A172 (cell line): ENCODE results near the gene CBY2. TPM values are rescaled to one million over a fixed set of nuclear protein-coding genes. Genes with fewer than 3 reads are reported as not detected.
"Not testable (repeated sequence)": the region's sequence is repeated elsewhere in the genome, so short reads cannot be mapped to it uniquely, and the experiment has no call there.

Experiments
- DNase-seq: peaks from one replicate; pipeline ENCODE4 v3.0.0-alpha.2; 2015; ENCODE audit warnings: low spot score
- total RNA-seq: library from RNA; depleted of rRNA; stranded (reverse); fragments of >200 nt; shearing (Covaris generic); gene quantifications from 2 replicates; pipeline ENCODE4 v1.2.3, GENCODE V29; 2014; rRNA removed

Gene CBY2, protein sequence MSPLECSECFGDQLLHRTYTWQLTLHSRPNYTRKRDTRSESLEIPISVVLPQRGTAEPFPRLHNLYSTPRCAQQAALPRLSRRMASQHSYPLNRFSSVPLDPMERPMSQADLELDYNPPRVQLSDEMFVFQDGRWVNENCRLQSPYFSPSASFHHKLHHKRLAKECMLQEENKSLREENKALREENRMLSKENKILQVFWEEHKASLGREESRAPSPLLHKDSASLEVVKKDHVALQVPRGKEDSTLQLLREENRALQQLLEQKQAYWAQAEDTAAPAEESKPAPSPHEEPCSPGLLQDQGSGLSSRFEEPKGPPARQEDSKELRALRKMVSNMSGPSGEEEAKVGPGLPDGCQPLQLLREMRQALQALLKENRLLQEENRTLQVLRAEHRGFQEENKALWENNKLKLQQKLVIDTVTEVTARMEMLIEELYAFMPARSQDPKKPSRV
- total RNA-seq, result not detected in 2 replicates

DNA sequence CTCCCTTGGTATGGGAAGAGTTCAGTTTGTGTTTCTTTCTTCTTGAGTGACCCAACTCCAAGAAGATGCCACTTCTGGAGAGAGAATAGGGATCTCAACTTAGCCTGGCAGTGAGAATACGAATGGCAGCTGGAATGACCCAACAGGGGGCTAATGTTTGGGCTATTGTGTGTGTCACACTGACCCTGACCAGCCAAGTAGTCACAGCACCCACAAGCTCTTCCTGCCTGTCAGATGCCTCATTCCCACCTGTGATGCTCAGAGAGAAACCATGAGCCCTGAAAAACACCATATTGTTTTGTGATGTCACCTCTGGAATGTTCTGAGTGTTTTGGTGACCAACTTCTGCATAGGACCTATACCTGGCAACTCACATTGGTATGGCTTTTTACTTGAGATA lies at the start of gene CBY2:
Gene CBY2, plus strand, starts transcription at position 233 of the 400 bp plus-strand sequence. Its CDS starts 71 bp downstream, at position 304.
- no peak for DNase-seq

DNA sequence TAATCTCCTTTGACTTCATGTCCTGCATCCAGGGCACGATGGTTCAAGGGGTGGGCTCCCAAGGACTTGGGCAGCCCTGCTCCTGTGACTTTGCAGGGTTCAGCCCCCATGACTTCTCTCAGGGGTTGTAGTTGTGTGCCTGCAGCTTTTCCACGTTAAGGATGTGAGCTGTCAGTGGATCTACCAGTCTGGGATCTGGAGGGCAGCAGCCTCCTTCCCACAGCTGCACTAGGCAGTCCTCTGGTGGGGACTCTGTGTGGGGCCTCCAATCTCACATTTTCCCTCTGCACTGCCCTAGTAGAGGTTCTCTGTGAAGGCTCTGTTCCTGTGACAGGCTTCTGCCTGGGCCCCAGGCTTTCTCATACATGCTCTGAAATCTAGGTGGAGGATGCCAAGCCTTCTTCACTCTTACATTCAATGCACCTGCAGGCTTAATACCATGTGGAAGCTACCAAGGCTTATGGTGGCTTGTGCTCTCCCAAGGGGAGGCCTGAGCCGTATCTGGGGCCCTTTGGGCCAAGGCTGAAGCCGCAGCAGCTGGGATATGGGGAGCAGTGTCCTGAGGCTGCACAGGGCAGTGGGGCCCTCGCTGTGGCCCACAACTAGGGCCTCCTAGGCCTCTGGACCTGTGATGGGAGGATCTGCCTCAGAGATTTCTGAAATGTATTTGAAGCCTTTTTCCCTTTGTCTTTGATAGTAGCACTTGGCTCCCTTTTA lies 47.3 kb upstream of the CBY2 start:
- no peak for DNase-seq

DNA sequence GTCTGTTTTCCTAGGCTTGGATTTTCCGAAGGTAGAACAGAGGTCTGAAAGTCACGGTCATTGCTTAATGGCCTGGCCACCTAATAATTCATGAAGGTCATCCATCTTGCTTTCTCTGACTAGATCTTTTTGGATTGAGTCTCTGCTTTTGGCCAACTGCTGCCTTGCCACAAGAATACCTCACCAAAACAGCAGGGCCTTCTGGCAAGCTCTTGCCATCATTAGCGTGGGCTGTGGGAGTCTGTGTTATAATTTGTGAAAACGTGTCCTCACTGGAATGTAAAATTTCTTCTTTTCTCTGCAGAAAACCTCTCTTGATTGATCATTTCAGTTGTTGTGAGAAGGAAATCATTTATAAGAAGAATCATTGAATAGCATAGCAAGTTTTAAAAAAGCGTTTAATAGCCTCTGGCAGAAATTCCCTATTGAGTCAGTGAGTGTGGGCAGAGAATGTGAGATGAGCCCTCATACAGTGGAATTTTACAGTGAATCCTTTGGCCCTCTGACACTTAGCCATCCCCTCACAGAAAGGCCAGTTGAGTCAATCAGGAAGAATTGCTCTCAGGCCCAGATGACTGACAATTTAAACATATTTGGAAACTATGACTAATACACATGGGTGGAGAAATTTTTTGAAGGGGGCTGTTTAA lies 43.4 kb upstream of the CBY2 start:
- DNase-seq, result peak; percentile 3

DNA sequence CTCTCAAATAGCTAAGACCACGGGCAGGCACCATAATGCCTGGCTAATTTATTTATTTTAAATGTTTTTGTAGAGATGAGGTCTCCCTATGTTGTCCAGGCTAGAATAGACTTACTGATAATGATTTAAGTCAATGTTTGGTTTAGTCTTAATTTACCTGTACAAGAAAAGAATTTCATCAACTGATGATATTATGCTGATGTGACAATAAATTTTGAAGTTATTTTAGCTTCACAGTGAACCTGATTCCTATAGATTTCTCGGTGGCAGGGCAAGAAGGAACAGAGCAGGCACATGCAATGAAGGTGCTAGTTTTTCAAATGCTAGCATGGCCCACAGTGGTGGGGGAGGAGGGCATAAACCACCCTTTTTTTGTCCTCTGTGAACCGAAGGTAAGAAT lies 42.6 kb upstream of the CBY2 start:
- DNase-seq, result no peak

DNA sequence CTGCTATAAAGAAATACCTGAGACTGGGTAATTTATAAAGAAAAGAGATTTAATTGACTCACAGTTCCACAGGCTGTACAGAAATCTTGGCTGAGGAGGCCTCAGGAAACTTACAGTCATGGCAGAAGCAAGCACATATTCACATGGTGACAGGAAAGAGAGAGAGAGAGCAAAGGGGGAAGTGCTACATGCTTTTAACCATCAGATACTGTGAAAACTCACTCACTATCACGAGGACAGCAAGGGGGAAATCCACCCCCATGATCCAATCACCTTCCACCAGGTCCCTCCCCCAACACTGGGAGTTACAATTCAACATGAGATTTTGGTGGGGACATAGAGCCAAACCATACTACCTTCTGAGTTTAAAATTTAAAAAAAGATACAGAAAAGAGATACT lies 41.7 kb upstream of the CBY2 start:
- not testable (repeated sequence) for DNase-seq

DNA sequence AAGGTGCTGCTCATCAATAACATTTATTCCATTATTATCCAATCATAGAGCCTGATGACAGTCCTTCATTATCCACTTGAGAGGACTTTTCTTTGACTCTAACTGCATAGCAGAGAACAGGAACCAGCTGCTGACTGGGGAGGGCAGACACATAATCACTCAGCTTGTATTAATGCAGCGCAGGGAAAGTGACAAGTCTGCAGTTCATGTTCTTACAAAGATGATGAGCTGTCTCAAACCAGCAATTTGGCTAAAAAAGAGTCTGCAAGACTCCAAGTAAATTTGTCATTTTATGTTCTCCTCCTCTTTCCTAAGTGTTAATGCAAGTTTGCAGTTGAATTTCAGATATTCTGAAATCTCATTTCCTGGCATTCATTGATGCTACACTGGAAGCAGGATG lies 40.0 kb upstream of the CBY2 start:
- no peak for DNase-seq

DNA sequence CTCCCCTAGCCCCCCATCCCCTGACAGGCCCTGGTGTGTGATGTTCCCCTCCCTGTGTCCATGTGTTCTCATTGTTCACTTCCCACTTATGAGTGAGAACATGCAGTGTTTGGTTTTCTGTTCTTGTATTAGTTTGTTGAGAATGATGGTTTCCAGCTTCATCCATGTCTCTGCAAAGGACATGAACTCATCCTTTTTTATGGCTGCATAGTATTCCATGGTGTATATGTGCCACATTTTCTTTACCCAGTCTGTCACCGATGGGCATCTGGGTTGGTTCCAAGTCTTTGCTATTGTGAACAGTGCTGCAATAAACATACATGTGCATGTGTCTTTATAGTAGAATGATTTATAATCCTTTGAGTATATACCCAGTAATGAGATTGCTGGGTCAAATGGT lies 39.2 kb upstream of the CBY2 start:
- not testable (repeated sequence) for DNase-seq

DNA sequence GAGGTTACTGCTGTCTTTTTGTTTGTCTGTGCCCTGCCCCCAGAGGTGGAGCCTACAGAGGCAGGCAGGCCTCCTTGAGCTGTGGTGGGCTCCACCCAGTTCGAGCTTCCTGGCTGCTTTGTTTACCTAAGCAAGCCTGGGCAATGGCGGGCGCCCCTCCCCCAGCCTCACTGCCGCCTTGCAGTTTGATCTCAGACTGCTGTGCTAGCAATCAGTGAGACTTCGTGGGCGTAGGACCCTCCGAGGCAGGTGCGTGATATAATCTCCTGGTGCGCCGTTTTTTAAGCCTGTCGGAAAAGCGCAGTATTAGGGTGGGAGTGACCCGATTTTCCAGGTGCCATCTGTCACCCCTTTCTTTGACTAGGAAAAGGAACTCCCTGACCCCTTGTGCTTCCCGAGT lies 32.5 kb upstream of the CBY2 start:
- DNase-seq, result not testable (repeated sequence)

DNA sequence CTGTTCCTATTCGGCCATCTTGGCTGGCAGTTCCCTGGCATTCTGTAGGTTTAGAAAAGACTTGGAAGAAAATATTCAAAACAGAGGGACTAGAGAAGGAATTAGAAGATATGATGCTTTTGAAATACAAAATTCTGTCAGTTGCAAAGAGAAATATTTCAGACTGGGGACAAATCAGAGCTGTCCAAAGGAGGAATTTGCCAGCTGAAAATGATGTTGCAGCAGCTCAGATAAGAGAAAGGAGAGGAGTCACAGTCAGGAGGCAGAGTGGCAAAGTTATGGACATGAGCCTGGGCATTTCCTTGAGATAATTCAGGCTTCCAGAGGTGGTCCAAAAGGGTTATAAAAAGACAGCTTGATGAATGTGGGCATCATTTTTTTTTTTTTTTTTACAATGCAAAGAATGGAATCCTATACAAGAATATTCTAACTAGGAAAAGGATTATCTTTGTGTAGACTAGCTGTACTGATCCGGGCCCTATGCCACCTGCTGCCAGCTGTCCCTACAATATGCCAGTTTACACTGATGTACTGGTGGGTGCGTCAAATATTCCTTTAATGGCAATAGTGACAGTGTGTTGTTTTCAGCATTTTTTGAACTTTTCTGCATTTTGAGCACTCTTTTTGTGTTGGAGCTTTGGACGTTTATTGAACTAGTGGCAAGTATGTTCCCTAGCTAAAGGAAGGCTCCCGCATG lies 31.8 kb upstream of the CBY2 start:
- DNase-seq, result no peak

DNA sequence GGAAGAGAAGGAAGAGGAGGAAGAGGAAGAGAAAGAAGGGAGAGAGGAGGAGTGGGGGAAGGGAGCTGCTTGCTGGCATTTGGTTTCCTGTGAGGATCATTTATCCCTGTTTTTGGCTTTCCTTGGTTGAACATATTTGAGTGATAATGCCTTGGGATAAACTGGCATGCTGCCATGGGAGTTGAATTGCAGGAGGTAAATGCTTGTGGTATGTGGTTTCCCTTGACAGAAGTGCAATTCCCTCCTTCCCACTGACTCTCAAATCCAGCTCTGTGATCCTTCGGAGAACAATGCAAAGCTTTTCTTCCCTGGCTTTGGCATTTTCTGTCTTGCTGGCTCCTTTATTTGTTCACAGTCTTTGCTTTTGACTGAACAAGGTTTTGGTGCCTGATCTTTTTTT lies 27.2 kb upstream of the CBY2 start:
- DNase-seq, result peak; percentile 70

DNA sequence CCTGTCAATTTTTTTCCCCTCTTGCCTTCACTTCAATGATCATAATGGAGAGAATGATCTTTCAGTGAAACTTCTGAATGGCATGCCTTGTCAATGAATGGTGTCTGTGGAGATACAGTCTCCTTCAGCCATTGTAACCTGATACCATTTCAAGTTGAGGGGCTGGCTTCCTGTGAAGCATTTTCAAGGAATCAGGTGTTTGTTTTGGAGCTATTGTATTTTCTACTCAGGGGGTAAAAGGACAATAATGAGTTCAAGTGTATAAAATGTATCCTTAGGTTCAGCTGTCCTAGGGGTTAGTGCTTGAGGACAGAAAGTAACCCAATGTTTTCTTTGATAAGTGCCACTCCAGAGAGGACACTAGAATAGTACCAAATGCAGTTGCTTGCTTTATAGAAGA lies 23.8 kb upstream of the CBY2 start:
- DNase-seq, result no peak

DNA sequence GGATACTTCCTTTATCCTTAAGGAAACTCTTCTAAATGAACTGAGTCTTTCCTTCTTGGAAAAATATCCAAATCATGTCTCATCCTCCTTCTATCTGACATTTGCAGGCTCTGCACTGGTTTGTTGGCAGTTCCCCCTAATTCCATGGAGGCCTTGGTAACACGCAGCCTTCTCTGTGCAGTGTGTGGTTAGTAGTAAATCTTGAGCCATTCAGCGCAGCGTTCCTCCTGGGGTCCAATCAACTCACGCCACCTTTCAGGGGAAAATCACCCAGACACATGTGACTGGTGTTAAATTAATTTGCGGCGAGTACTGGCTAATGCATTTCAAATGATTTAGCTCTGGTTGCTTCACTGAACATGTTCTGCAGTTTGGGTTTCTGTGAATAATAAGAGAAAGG lies 21.0 kb upstream of the CBY2 start:
- no peak for DNase-seq

DNA sequence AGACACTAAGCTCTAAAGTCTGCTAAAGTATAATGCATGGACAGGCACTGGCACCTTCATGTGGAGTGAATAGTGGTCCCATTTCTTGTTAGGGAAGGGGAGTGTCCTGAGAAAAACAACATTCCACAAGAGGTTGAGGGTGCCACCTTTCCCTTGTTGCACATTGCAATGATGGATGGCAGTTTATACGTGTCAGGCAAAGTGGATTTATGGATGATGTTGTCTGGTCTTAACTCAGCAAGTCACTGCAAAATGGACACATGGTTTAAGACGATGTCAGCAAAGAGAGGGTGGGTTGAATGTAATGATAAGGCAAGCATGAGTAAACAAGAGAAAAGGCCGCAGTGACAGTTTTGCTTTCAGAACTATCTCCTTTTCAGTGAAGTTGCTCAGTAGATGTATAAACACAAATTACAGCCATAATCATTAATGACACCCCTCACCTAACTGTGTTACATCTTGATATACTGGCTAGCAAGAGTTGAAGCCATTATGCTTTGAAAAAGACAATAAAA lies 19.6 kb upstream of the CBY2 start:
- DNase-seq, result no peak

DNA sequence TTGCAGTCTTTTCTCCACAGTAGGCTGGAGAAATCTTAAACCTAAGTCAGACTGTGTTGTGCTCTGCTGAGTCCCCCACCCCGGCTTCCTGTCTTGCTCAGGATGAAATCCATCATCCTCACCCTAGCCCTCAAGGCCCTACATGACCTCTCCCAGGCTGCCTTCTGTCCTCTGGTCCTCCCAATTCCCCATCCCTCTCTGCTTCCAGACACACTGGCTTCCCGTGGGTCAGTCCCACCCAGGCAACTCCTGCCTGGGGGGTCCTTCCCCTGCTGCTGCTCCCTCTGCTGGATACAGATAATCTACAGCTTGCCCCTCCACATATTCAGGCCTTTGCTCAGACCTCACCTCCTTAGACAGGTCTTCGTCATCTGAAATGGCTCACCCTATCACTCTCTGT lies 18.4 kb upstream of the CBY2 start:
- DNase-seq, result no peak

DNA sequence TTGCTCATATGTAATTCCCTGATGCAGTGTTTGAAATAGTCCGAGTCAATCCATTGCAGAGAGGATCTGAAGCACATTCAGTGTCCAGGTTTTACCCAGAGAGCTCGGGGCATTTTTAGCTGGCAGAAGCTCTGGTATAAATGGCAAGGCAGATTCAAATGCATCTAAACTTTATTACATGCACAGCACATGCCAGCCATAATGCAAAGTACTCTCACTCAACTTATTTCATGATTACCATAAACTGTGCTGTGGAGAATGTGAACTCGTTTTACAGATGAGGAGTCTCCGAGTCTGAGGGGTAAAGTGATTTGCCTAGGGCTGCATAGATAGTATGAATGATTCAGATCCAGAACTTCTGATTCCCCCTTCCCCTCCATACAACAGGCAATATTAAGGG lies 13.5 kb upstream of the CBY2 start:
- DNase-seq, result no peak

DNA sequence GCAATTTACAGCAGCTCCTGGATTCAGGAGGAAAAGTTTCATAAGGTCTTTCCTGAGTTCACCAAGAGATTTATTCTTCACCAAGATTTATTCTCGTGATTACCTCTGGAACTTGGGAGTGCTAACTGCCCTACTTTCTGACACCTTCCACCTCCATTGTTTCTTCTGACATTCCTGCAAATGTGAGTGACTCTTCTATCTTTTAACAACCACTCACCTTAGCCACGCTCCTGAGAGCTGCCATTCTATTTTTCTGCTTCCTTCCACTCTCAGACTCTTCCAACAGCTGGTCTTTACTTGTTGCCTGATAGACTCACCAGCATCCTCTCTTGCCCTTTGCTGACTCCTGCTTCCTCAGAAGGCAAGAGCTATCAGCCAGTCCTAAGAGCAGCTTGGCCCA lies 11.5 kb upstream of the CBY2 start:
- no peak for DNase-seq

DNA sequence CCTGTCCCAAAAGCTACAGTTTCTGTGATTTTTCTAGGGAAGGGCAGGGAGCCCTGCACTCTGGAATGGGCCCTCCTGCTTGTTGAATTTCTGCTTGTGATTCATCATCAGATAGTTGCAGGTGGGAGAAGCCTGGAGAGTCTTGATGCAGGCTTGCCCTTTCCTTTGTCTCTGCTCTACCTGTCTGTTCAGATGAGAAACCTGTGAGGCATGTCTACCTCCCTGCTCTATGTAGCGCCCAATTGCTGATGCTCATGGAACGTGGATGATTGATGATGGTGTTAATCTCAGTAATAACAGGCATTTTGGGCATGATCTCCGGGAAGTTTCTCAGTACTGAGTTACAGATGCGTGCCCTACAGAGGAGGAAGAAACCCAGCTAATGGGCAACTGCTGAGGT lies 10.9 kb upstream of the CBY2 start:
- DNase-seq, result no peak

DNA sequence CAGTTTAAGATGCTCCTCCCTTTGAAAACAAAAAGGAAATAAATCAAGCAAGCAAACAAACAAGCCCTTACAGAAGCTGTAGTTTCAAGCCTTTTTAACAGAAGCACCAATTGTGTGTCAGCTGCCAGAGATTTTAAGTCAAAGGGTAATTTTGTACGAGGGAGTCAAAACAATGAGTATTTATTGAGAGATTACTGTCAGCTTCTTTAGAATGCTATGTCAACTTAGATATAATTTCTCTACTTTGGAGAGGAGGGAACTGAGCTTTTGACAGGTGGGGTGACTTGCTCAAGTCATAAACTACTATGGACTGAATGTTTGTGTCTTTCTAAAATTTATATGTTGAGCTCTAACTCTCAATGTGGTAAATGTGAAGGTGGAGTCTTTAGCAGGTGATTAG lies 10.5 kb upstream of the CBY2 start:
- no peak for DNase-seq

DNA sequence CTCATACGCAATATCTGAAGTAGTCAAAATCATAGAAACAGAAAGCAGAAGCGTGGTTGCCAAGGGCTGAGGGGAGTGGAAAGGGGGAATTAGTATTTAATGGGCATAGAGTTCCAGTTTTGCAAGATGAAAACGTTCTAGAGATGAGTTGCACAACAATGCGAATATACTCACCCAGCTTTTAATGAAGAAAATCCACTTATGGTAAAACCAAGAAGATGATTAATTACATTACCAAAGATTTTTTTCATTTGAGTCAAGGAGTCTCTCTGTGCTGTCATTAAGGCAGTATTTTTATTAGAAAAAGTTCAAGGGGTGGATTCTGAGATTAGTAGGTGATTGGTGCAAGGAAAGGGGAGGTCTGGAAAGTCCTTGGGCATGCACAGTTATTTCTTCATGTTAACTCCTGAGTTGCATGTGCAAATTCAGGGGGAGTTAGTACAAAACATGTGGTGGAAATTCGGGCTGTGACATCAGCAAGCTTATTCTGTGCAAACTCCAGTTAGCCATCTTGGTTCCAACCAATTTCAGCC lies 6.9 kb upstream of the CBY2 start:
- no peak for DNase-seq

DNA sequence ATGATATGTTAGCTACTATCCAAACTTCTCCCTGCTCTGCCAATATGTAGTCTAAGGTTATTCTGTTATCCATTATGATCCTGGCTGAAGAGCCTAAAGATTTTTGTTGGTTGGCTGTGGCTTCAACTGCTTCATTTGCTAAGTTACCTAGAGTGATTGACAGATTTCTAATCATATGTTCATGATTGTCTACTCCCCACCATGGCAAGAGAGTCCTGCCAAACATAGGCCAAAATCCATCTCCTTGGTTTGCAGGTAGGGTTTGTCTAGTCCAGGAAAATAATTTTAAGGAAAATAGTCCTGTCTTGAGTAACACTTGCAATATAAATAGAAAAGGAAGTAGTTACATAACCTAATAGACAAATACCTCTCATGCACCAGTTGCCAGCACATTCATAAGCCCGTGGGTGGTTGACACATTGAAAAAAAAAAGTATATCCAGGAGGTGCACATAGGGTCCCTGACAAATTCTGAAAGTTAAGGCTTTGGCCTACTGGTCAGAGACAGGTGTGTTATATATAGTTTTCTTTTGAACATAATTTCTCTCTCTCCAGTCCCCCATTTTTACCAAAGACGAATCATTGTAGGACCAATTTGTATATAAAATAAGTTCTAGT lies 5.4 kb upstream of the CBY2 start:
- DNase-seq, result no peak
